GM06990 (cell line): ENCODE results near the gene CAPN3.

Experiments used
- DNase-seq: peaks from one replicate; pipeline ENCODE4 v3.0.0-alpha.2; 2011; ENCODE audit not compliant: insufficient read length; ENCODE audit errors: extremely low read depth
- H3K27me3 ChIP-seq: replicated peaks from 2 replicates; pipeline ENCODE4 v1.6.0; 2011; ENCODE audit warnings: low read length; ENCODE audit not compliant: control insufficient read depth, insufficient read depth
- H3K36me3 ChIP-seq: 2 replicates; pipeline ENCODE4 v1.5.1; 2011; ENCODE audit warnings: low read length; ENCODE audit not compliant: control insufficient read depth, insufficient read depth
- H3K4me3 ChIP-seq: replicated peaks from 2 replicates; pipeline ENCODE4 v1.5.1; 2011; ENCODE audit warnings: low read depth, mild to moderate bottlenecking, control low read depth, low read length
- TF ChIP-seq, protein P1 (sequence below): IDR thresholded peaks from 2 replicates; pipeline ENCODE4 v1.5.1; 2011; ENCODE audit warnings: low read length, control low read depth, mild to moderate bottlenecking, inconsistent platforms; ENCODE audit not compliant: insufficient read depth, poor library complexity, severe bottlenecking

CAPN3 gene

DNA sequence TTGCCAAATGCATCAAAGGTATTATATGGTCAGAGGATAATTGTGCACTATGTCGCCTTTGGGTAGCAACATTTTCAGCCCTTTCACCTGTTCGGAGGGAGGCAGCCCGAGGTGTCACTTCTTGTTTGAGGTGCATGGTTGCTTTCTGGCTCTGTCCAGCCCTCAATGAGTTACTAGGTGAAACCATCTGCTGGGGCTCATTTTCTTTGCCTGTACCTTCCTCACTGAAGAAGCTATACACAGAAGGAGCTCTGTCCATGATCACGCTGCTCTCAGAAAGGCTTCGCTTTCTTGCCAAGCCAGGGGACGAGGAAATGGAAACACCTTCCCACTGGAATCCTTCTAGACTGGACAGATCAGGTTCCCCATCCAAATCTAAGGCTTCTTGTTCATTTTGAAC, 89.0 kb downstream of the CAPN3 start:
- no peak for DNase-seq
- H3K27me3 ChIP-seq: no peaks in the 10 kb centered on the region
- H3K4me3 ChIP-seq: no peak overlapping the region
- H3K36me3 ChIP-seq: peaks cover 9% of the 10 kb centered on the region
- TF ChIP-seq, protein P1, sequence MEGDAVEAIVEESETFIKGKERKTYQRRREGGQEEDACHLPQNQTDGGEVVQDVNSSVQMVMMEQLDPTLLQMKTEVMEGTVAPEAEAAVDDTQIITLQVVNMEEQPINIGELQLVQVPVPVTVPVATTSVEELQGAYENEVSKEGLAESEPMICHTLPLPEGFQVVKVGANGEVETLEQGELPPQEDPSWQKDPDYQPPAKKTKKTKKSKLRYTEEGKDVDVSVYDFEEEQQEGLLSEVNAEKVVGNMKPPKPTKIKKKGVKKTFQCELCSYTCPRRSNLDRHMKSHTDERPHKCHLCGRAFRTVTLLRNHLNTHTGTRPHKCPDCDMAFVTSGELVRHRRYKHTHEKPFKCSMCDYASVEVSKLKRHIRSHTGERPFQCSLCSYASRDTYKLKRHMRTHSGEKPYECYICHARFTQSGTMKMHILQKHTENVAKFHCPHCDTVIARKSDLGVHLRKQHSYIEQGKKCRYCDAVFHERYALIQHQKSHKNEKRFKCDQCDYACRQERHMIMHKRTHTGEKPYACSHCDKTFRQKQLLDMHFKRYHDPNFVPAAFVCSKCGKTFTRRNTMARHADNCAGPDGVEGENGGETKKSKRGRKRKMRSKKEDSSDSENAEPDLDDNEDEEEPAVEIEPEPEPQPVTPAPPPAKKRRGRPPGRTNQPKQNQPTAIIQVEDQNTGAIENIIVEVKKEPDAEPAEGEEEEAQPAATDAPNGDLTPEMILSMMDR: no peak

DNA sequence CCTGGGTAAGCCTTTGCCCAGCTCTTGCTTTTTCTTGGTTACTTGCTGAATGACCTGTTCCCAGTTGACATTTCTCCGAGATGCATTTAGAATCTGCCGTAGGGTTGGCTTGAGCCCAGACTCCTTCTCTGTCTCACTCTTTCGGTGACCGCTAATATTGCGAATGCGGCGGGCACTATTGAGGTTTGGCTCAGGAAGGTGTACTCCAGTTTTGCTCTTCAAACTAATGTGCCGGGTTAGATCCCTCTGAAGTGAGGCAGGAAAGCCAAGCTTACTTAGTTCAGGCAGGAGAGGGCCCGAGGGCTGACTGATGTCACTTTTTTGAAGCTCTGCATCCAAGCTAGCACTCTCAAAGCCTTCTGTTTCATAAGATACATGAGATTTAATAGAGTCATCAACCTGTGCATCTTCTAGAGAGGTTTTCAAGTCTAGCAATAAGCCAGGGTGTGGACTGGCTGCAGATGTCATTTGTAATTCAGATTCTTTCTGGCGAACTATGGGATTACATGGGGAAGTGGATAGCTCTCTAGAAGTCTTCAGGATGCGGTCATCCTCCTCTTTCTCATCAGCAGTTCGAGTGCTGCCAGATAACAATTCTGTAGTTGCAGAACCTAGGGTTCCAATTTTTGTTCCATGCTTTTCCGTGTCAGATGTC, 90.6 kb downstream of the CAPN3 start:
- Histone ChIP-seq H3K4me3 (no peak overlapping the region), H3K36me3 (peaks cover 7% of the 10 kb centered on the region), H3K27me3 (no peaks in the 10 kb centered on the region)
- TF ChIP-seq, protein P1: no peak
- no peak for DNase-seq

DNA sequence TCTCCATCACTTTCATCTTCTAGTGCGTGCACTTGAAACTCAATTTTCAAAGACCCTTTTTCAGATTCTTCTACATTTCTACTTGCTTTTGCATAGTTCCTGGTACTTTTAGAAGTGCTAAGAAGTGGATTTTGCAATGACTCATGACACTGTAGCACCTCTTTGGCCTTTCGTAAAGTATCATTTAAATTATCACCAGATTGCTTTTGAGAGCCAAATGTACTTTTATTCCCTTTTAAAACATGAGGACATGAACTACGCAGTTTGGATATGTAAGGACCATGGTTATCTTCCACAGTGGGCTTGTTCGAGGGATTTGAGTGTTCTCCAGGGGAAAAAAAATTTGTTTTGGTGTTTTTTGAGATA, 91.1 kb downstream of the CAPN3 start:
- Histone ChIP-seq H3K27me3 (no peaks in the 10 kb centered on the region), H3K4me3 (no peak overlapping the region), H3K36me3 (peaks cover 7% of the 10 kb centered on the region)
- DNase-seq: no peak
- TF ChIP-seq, protein P1: no peak

DNA sequence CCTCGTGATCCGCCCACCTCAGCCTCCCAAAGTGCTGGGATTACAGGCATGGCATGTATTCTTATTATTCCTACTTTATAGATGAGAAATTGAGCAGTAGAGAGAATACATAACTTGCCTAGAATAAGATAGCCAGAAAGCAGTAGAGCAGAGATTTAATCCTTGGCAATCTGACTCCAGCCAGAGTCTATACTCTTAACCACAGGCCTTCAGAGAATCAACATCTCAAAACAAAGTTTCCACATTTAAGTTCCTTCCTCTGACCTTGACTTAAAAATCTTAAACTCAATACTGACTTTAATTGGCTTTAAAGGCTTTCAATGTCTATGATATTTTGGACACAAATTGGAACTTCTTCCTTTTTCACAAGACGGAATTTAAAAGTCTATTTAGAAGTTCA, 94.5 kb downstream of the CAPN3 start:
- H3K4me3 ChIP-seq: no peak overlapping the region
- no peaks in the 10 kb centered on the region for H3K27me3 ChIP-seq
- DNase-seq: no peak
- TF ChIP-seq, protein P1: no peak
- H3K36me3 ChIP-seq: peaks cover 3% of the 10 kb centered on the region

DNA sequence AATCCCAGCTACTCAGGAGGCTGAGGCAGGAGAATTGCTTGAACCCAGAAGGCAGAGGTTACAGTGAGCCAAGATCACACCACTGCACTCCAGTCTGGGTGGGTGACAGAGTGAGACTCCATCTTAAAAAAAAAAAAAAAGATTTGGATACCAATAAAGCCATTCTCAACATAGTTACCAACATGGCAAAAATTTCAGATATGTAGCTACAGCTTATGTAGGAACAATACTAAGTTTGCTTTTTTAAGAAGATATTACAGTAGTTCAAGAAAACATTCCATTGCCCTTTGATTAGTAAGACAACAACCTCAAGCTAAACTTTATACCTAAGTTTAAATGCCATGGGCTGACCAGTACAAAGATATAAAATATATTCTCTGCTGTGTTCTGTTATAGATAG, 97.2 kb downstream of the CAPN3 start:
- Histone ChIP-seq H3K27me3 (no peaks in the 10 kb centered on the region), H3K4me3 (no peak overlapping the region), H3K36me3 (peaks cover 1% of the 10 kb centered on the region; the same call in 1 of the 2 replicates)
- TF ChIP-seq, protein P1: no peak
- DNase-seq: no peak

DNA sequence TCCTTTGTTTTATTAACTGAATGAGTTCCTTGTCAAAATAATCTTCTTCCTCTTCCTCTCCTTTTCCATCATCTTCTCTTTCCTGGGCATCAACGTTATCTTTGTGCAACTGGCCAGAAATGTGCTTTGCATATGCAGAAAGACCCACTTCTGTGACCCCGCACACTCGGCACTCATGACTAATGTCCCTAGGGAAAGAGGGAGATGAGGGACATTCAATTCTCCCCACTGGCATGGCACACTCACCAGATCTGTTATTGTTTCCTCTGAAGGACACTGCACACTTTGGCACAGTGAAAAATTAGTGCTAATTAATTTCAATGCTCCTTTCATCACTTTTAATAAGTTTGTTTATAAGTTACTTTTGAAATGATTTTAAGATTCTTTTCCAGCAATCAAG, 97.7 kb downstream of the CAPN3 start:
- Histone ChIP-seq H3K4me3 (no peak overlapping the region), H3K36me3 (peaks cover 1% of the 10 kb centered on the region; the same call in 1 of the 2 replicates), H3K27me3 (no peaks in the 10 kb centered on the region)
- no peak for DNase-seq
- TF ChIP-seq, protein P1: no peak
